ENCODE measurements around the gene DUSP11. TPM values are rescaled to one million over a fixed set of nuclear protein-coding genes. Genes with fewer than 3 reads are reported as not detected.
"Not testable (repeated sequence)": the region's sequence is repeated elsewhere in the genome, so short reads cannot be mapped to it uniquely, and the experiment has no call there.

Gene DUSP11
- total RNA-seq, 1 donor from 2014 or later, result 32.4 TPM

- no peak overlapping the region for H3K4me3 Mint-ChIP-seq (ENCODE audit: unreplicated experiment)
- H3K36me3 Mint-ChIP-seq (ENCODE audit: low read depth, unreplicated experiment), result peaks cover 42% of the 10 kb centered on the region
- H3K9me3 Mint-ChIP-seq (ENCODE audit: unreplicated experiment), result no peaks in the 10 kb centered on the region
- no peak for DNase-seq (ENCODE audit: low spot score)
- no peaks in the 10 kb centered on the region for H3K4me1 Mint-ChIP-seq (ENCODE audit: unreplicated experiment)
- H3K27ac Mint-ChIP-seq (ENCODE audit: unreplicated experiment), result no peak overlapping the region
- peaks cover 1% of the 10 kb centered on the region for H3K27me3 Mint-ChIP-seq (ENCODE audit: unreplicated experiment)
- no peak for TF ChIP-seq CTCF (IDR thresholded peaks at IDR 0.05; ENCODE audit: unreplicated experiment)
Measured at GRCh38 chr2:73764945-73765344, 15.0 kb downstream of the DUSP11 start.

GRCh38 chr2:73762571-73762970, 17.3 kb downstream of the DUSP11 start:
- DNase-seq (ENCODE audit: low spot score), result no peak
- Mint-ChIP-seq H3K36me3 (ENCODE audit: low read depth, unreplicated experiment) (peaks cover 40% of the 10 kb centered on the region), H3K27me3 (ENCODE audit: unreplicated experiment) (peaks cover 1% of the 10 kb centered on the region), H3K27ac (ENCODE audit: unreplicated experiment) (no peak overlapping the region), H3K4me1 (ENCODE audit: unreplicated experiment) (no peaks in the 10 kb centered on the region), H3K4me3 (ENCODE audit: unreplicated experiment) (no peak overlapping the region), H3K9me3 (ENCODE audit: unreplicated experiment) (no peaks in the 10 kb centered on the region)
- no peak for TF ChIP-seq CTCF (IDR thresholded peaks at IDR 0.05; ENCODE audit: unreplicated experiment)

- TF ChIP-seq CTCF (IDR thresholded peaks at IDR 0.05; ENCODE audit: unreplicated experiment), result no peak
- H3K27me3 Mint-ChIP-seq (ENCODE audit: unreplicated experiment), result peaks cover 1% of the 10 kb centered on the region
- H3K9me3 Mint-ChIP-seq (ENCODE audit: unreplicated experiment), result no peaks in the 10 kb centered on the region
- peak overlapping the region; percentile 52 for H3K4me3 Mint-ChIP-seq (ENCODE audit: unreplicated experiment)
- H3K27ac Mint-ChIP-seq (ENCODE audit: unreplicated experiment), result no peak overlapping the region
- no peaks in the 10 kb centered on the region for H3K4me1 Mint-ChIP-seq (ENCODE audit: unreplicated experiment)
- no peak for DNase-seq (ENCODE audit: low spot score)
- H3K36me3 Mint-ChIP-seq (ENCODE audit: low read depth, unreplicated experiment), result peaks cover 42% of the 10 kb centered on the region
Measured at GRCh38 chr2:73759904-73760303, 20.0 kb downstream of the DUSP11 start.

GRCh38 chr2:73759285-73759764, 20.6 kb downstream of the DUSP11 start:
- peaks cover 46% of the 10 kb centered on the region for H3K36me3 Mint-ChIP-seq (ENCODE audit: low read depth, unreplicated experiment)
- H3K4me1 Mint-ChIP-seq (ENCODE audit: unreplicated experiment), result peaks cover 2% of the 10 kb centered on the region
- DNase-seq (ENCODE audit: low spot score), result no peak
- no peak overlapping the region for H3K27ac Mint-ChIP-seq (ENCODE audit: unreplicated experiment)
- no peak overlapping the region for H3K4me3 Mint-ChIP-seq (ENCODE audit: unreplicated experiment)
- no peak for TF ChIP-seq CTCF (IDR thresholded peaks at IDR 0.05; ENCODE audit: unreplicated experiment)
- peaks cover 1% of the 10 kb centered on the region for H3K27me3 Mint-ChIP-seq (ENCODE audit: unreplicated experiment)
- H3K9me3 Mint-ChIP-seq (ENCODE audit: unreplicated experiment), result no peaks in the 10 kb centered on the region

GRCh38 chr2:73754332-73754731, 25.6 kb downstream of the DUSP11 start:
- DNase-seq (ENCODE audit: low spot score); H3K9me3 Mint-ChIP-seq (ENCODE audit: unreplicated experiment); H3K27me3 Mint-ChIP-seq (ENCODE audit: unreplicated experiment): not testable (repeated sequence)
- H3K4me3 Mint-ChIP-seq (ENCODE audit: unreplicated experiment), result peak overlapping the region; percentile 69
- peak overlapping the region; percentile 71 for H3K27ac Mint-ChIP-seq (ENCODE audit: unreplicated experiment)
- H3K4me1 Mint-ChIP-seq (ENCODE audit: unreplicated experiment), result peaks cover 17% of the 10 kb centered on the region
- H3K36me3 Mint-ChIP-seq (ENCODE audit: low read depth, unreplicated experiment), result peaks cover 49% of the 10 kb centered on the region
